ENCODE results near the gene ZNF385C. TPM values are rescaled to one million over a fixed set of nuclear protein-coding genes. Genes with fewer than 3 reads are reported as not detected.

The ZNF385C gene
- total and polyA plus RNA-seq, 2 experiments from 2014 or later = not detected

- H3K4me1 ChIP-seq (ENCODE audit: insufficient read depth) = no peaks in the 10 kb centered on the region
- TF ChIP-seq EZH2phosphoT487 (IDR thresholded peaks at IDR 0.05; ENCODE audit: insufficient read depth, low read depth) = no peak
- TF ChIP-seq EZH2 (IDR thresholded peaks at IDR 0.05; ENCODE audit: insufficient read depth, poor library complexity, severe bottlenecking) = no peak
- H3K4me2 ChIP-seq (ENCODE audit: unreplicated experiment) = no peak overlapping the region
- in situ Hi-C loops (cut with MboI) = no loop called here
- DNase-seq = no peak
- H3K4me3 ChIP-seq = no peak overlapping the region
- no peak overlapping the region for H3K27ac ChIP-seq
- no peaks in the 10 kb centered on the region for H3K79me2 ChIP-seq (ENCODE audit: insufficient read depth)
- 10 to 14% methylated on average over 7 to 12 of the region's 12 CpGs for WGBS, 2 experiments (ENCODE audit: low coverage in 1 of 2, low lambda C conversion rate in 2 of 2, missing lambda C conversion rate in 2 of 2)
- no peaks in the 10 kb centered on the region for H3F3A ChIP-seq (ENCODE audit: insufficient read depth)
- H3K9me2 ChIP-seq (ENCODE audit: insufficient read depth) = no peaks in the 10 kb centered on the region
- peaks cover 32% of the 10 kb centered on the region for H3K27me3 ChIP-seq (replicated peaks; ENCODE audit: insufficient read depth)
- H2AFZ ChIP-seq = no peak overlapping the region
- H3K36me3 ChIP-seq (ENCODE audit: low read depth) = no peaks in the 10 kb centered on the region
- no peak overlapping the region for H3K9ac ChIP-seq
- no peaks in the 10 kb centered on the region for H3K9me3 ChIP-seq (ENCODE audit: low read depth)
- H4K20me1 ChIP-seq (ENCODE audit: insufficient read depth) = no peaks in the 10 kb centered on the region
Measured at GRCh38 chr17:42053731-42054500, 44.4 kb downstream of the ZNF385C start.

- DNase-seq = no peak
- H3K4me2 ChIP-seq (ENCODE audit: unreplicated experiment) = no peak overlapping the region
- TF ChIP-seq EZH2phosphoT487 (IDR thresholded peaks at IDR 0.05; ENCODE audit: insufficient read depth, low read depth) (no peak), EZH2 (IDR thresholded peaks at IDR 0.05; ENCODE audit: insufficient read depth, poor library complexity, severe bottlenecking) (no peak)
- no peak overlapping the region for H3K4me3 ChIP-seq
- in situ Hi-C loops (cut with MboI) = no loop called here
- no peaks in the 10 kb centered on the region for H3K79me2 ChIP-seq (ENCODE audit: insufficient read depth)
- H3K9me3 ChIP-seq (ENCODE audit: low read depth) = no peaks in the 10 kb centered on the region
- no peak overlapping the region for H3K9ac ChIP-seq
- 57 to 64% methylated on average over 6 of the region's 6 CpGs for WGBS, 2 experiments (ENCODE audit: low coverage in 1 of 2, low lambda C conversion rate in 2 of 2, missing lambda C conversion rate in 2 of 2)
- no peaks in the 10 kb centered on the region for H3K9me2 ChIP-seq (ENCODE audit: insufficient read depth)
- H3F3A ChIP-seq (ENCODE audit: insufficient read depth) = no peaks in the 10 kb centered on the region
- no peaks in the 10 kb centered on the region for H3K36me3 ChIP-seq (ENCODE audit: low read depth)
- H4K20me1 ChIP-seq (ENCODE audit: insufficient read depth) = no peaks in the 10 kb centered on the region
- H2AFZ ChIP-seq = no peak overlapping the region
- H3K27me3 ChIP-seq (replicated peaks; ENCODE audit: insufficient read depth) = peaks cover 38% of the 10 kb centered on the region
- H3K27ac ChIP-seq = no peak overlapping the region
- no peaks in the 10 kb centered on the region for H3K4me1 ChIP-seq (ENCODE audit: insufficient read depth)
Measured at GRCh38 chr17:42052346-42052877, 45.9 kb downstream of the ZNF385C start.

- Histone ChIP-seq H3K4me1 (ENCODE audit: insufficient read depth) (no peaks in the 10 kb centered on the region), H3K9ac (no peak overlapping the region), H2AFZ (no peak overlapping the region), H3K4me2 (ENCODE audit: unreplicated experiment) (no peak overlapping the region), H3K36me3 (ENCODE audit: low read depth) (no peaks in the 10 kb centered on the region), H3K4me3 (no peak overlapping the region), H3F3A (ENCODE audit: insufficient read depth) (no peaks in the 10 kb centered on the region), H4K20me1 (ENCODE audit: insufficient read depth) (no peaks in the 10 kb centered on the region), H3K79me2 (ENCODE audit: insufficient read depth) (no peaks in the 10 kb centered on the region), H3K9me3 (ENCODE audit: low read depth) (no peaks in the 10 kb centered on the region), H3K9me2 (ENCODE audit: insufficient read depth) (no peaks in the 10 kb centered on the region), H3K27me3 (replicated peaks; ENCODE audit: insufficient read depth) (peaks cover 38% of the 10 kb centered on the region), H3K27ac (no peak overlapping the region)
- DNase-seq = no peak
- no peak for TF ChIP-seq EZH2phosphoT487 (IDR thresholded peaks at IDR 0.05; ENCODE audit: insufficient read depth, low read depth)
- TF ChIP-seq EZH2 (IDR thresholded peaks at IDR 0.05; ENCODE audit: insufficient read depth, poor library complexity, severe bottlenecking) = no peak
- WGBS, 2 experiments (ENCODE audit: low coverage in 1 of 2, low lambda C conversion rate in 2 of 2, missing lambda C conversion rate in 2 of 2) = 95 to 96% methylated on average over 7 of the region's 7 CpGs
- in situ Hi-C loops (cut with MboI) = no loop called here
Measured at GRCh38 chr17:42051645-42052044, 46.6 kb downstream of the ZNF385C start.

GRCh38 chr17:42051013-42051400, 47.3 kb downstream of the ZNF385C start:
- Histone ChIP-seq H2AFZ (no peak overlapping the region), H3K36me3 (ENCODE audit: low read depth) (no peaks in the 10 kb centered on the region), H4K20me1 (ENCODE audit: insufficient read depth) (no peaks in the 10 kb centered on the region), H3K27me3 (replicated peaks; ENCODE audit: insufficient read depth) (peaks cover 38% of the 10 kb centered on the region), H3K9me2 (ENCODE audit: insufficient read depth) (no peaks in the 10 kb centered on the region), H3F3A (ENCODE audit: insufficient read depth) (no peaks in the 10 kb centered on the region), H3K4me1 (ENCODE audit: insufficient read depth) (no peaks in the 10 kb centered on the region), H3K79me2 (ENCODE audit: insufficient read depth) (no peaks in the 10 kb centered on the region), H3K4me3 (0 out of 2 replicates have a peak overlapping the region, but pooled peaks have one; percentile 45), H3K27ac (no peak overlapping the region), H3K9ac (no peak overlapping the region), H3K9me3 (ENCODE audit: low read depth) (no peaks in the 10 kb centered on the region), H3K4me2 (ENCODE audit: unreplicated experiment) (no peak overlapping the region)
- TF ChIP-seq EZH2phosphoT487 (IDR thresholded peaks at IDR 0.05; ENCODE audit: insufficient read depth, low read depth) = no peak
- TF ChIP-seq EZH2 (IDR thresholded peaks at IDR 0.05; ENCODE audit: insufficient read depth, poor library complexity, severe bottlenecking) = no peak
- DNase-seq = no peak
- 54 to 60% methylated on average over 8 of the region's 8 CpGs for WGBS, 2 experiments (ENCODE audit: low coverage in 1 of 2, low lambda C conversion rate in 2 of 2, missing lambda C conversion rate in 2 of 2)
- in situ Hi-C loops (cut with MboI) = no loop called here
